ENCODE data around the gene GJB6.

DNA sequence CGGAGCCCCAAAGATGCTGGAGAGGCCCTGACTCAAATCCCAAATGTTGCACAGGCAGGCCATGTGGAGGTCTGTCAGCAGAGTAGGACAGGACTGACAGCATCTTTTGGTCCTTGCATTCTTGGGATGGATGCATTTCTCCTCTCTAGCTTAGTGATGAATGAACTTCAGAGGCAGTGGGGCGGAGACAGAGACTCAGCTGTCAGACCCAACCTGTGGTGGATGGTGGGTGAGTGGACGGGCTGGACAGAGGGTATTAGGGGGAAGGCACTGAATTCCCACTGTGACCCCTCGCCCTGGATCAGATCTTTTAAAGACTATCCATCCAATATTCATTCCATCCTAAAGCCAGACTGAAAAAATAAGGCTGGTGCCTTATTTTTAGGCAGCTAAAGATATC lies 39.3 kb upstream of the GJB6 start:
- TF ChIP-seq, protein P1, sequence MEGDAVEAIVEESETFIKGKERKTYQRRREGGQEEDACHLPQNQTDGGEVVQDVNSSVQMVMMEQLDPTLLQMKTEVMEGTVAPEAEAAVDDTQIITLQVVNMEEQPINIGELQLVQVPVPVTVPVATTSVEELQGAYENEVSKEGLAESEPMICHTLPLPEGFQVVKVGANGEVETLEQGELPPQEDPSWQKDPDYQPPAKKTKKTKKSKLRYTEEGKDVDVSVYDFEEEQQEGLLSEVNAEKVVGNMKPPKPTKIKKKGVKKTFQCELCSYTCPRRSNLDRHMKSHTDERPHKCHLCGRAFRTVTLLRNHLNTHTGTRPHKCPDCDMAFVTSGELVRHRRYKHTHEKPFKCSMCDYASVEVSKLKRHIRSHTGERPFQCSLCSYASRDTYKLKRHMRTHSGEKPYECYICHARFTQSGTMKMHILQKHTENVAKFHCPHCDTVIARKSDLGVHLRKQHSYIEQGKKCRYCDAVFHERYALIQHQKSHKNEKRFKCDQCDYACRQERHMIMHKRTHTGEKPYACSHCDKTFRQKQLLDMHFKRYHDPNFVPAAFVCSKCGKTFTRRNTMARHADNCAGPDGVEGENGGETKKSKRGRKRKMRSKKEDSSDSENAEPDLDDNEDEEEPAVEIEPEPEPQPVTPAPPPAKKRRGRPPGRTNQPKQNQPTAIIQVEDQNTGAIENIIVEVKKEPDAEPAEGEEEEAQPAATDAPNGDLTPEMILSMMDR (conservative IDR thresholded peaks at IDR 0.05): no peak
- TF ChIP-seq EZH2 (IDR thresholded peaks at IDR 0.05; ENCODE audit: low read depth): no peak

Data from PC-9 (cell line).